ENCODE measurements around the gene PRAMEF20. TPM values are rescaled to one million over a fixed set of nuclear protein-coding genes. Genes with fewer than 3 reads are reported as not detected.

The PRAMEF20 gene
- total RNA-seq, 1 experiment from 2014 or later: not detected

DNA sequence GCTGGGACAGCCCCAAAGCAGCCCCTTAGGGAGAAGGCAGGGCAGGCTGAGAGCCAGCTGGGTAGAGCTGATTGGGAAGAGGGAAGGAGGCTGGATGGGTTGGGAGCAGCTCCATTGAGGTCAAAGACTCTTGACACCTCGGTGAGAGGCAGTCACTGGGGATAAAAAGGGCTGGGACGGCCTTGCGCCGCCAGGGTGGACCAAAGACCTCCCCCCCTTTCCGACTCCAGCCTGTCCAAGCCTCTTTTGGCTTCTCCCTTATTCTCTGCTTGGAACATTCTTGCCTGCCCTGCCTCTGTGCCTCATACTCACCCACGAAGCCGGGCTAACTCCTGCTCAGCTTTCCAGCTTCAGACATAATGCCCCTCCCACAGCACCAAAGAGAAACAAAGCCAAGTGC is 52.4 kb downstream of the PRAMEF20 start:
- no peak for DNase-seq (ENCODE audit: low spot score)

GRCh38 chr1:13465515-13465914 is 55.3 kb downstream of the PRAMEF20 start:
- no peak for DNase-seq (ENCODE audit: low spot score)

GRCh38 chr1:13469343-13469742 is 59.1 kb downstream of the PRAMEF20 start:
- no peak for DNase-seq (ENCODE audit: low spot score)

Other genes with a start within 250 kb of the PRAMEF20 start
- not detected in 2 replicates for gene HNRNPCL4, start 244.8 kb upstream of the PRAMEF20 start, total RNA-seq (2014; rRNA removed; shearing (Covaris generic))
- gene PRAMEF9, start 238.6 kb upstream of the PRAMEF20 start, total RNA-seq (2014; rRNA removed; shearing (Covaris generic)): not detected in 2 replicates
- not detected in 2 replicates for gene PRAMEF13, start 209.0 kb upstream of the PRAMEF20 start, total RNA-seq (2014; rRNA removed; shearing (Covaris generic))
- not detected in 2 replicates for gene PRAMEF18, start 184.3 kb upstream of the PRAMEF20 start, total RNA-seq (2014; rRNA removed; shearing (Covaris generic))
- not detected in 2 replicates for gene PRAMEF5, start 156.3 kb upstream of the PRAMEF20 start, total RNA-seq (2014; rRNA removed; shearing (Covaris generic))
- not detected in 2 replicates for gene PRAMEF8, start 125.3 kb upstream of the PRAMEF20 start, total RNA-seq (2014; rRNA removed; shearing (Covaris generic))
- gene PRAMEF33, start 106.9 kb upstream of the PRAMEF20 start, total RNA-seq (2014; rRNA removed; shearing (Covaris generic)): not detected in 2 replicates
- not detected in 2 replicates for gene PRAMEF15, start 94.9 kb upstream of the PRAMEF20 start, total RNA-seq (2014; rRNA removed; shearing (Covaris generic))
- not detected in 2 replicates for gene PRAMEF14, start 63.3 kb upstream of the PRAMEF20 start, total RNA-seq (2014; rRNA removed; shearing (Covaris generic))
- gene PRAMEF19, start 38.5 kb upstream of the PRAMEF20 start, total RNA-seq (2014; rRNA removed; shearing (Covaris generic)): not detected in 2 replicates
- gene PRAMEF17, start 20.8 kb upstream of the PRAMEF20 start, total RNA-seq (2014; rRNA removed; shearing (Covaris generic)): not detected in 2 replicates
- gene LRRC38, start 103.6 kb downstream of the PRAMEF20 start, total RNA-seq (2014; rRNA removed; shearing (Covaris generic)): not detected in 2 replicates
- 2.6 and 3.6 TPM in 2 replicates for gene PDPN, start 173.4 kb downstream of the PRAMEF20 start, total RNA-seq (2014; rRNA removed; shearing (Covaris generic))